ENCODE data around the gene ATP1A1. TPM values are rescaled to one million over a fixed set of nuclear protein-coding genes. Genes with fewer than 3 reads are reported as not detected.

The ATP1A1 gene
- total RNA-seq, 4 donors from 2014 or later: 90.9 to 208 (median 174) TPM

DNA sequence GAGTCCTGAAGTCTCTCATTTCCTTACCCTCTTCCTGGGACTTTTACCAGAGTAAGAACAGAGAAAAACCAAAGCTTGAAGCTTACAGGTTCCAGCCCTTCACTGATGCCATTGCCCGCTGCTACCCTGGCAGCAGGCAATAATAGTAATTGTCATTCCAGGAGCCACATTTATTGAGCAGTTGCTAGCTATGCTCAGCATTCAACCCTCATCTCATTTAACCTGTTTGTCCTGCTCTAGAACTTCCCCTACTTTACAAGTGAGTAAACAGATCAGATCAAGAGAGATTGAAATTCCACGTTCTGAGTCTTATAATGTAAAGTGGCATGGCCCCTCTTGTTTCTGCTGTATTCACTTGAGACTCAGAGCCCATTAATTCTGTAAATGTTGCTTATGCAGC, 80.4 kb downstream of the ATP1A1 start:
- no peak for ATAC-seq
- H3K4me3 ChIP-seq: no peak overlapping the region
- H3K9me3 ChIP-seq: no peaks in the 10 kb centered on the region
- H3K4me1 ChIP-seq: no peaks in the 10 kb centered on the region
- 75 to 90% methylated on average over 2 of the region's 2 CpGs for WGBS, 2 donors (ENCODE audit: low coverage in 1 of 2)
- no peaks in the 10 kb centered on the region for H3K27me3 ChIP-seq
- H3K27ac ChIP-seq: no peak overlapping the region
- H3K36me3 ChIP-seq: no peaks in the 10 kb centered on the region
- TF ChIP-seq CTCF (IDR thresholded peaks at IDR 0.05) (no peak), POLR2AphosphoS5 (IDR thresholded peaks at IDR 0.05) (no peak), POLR2A (IDR thresholded peaks at IDR 0.05) (no peak), EP300 (IDR thresholded peaks at IDR 0.05) (no peak)

DNA sequence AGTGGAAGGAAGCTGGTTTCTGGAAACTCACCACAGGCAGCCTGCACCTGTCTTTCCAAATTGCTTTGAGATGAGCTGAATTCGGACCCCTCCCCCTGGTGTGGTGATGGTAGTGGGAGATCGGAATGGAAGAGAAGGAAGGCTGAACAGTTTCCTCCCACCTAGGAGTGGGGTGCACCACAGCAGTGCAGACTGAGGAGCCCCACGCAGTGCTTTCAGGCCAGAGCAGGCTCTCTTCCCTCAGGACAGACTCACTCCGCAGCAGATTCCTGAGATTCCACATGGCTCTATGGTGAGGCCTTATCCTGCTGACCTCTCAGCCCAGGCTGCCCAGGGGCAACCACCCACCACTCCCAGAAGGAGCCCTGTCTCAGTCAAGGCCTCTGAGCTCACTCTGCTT, 80.9 kb downstream of the ATP1A1 start:
- Histone ChIP-seq H3K36me3 (no peaks in the 10 kb centered on the region), H3K4me3 (no peak overlapping the region), H3K27me3 (no peaks in the 10 kb centered on the region), H3K4me1 (no peaks in the 10 kb centered on the region), H3K9me3 (no peaks in the 10 kb centered on the region), H3K27ac (no peak overlapping the region)
- 77% methylated on average over 3 of the region's 4 CpGs; no CpG with 5 or more reads in 1 of the 2 donors for WGBS, 2 donors (ENCODE audit: low coverage in 1 of 2)
- no peak for ATAC-seq
- no peak for TF ChIP-seq EP300 (IDR thresholded peaks at IDR 0.05)
- TF ChIP-seq POLR2A (IDR thresholded peaks at IDR 0.05): no peak
- no peak for TF ChIP-seq CTCF (IDR thresholded peaks at IDR 0.05)
- TF ChIP-seq POLR2AphosphoS5 (IDR thresholded peaks at IDR 0.05): no peak

Small RNA genes lying within 50 kb of the gene (small RNA-seq; reads per million reads assigned to genes)
- gene RF00019: 0 reads per million in 4 donors
- gene RNU6-817P: 0 reads per million in 4 donors

Other genes starting within 250 kb of the ATP1A1 start
- 10 to 100 TPM; 14.3 to 32.4 (median 24.8) TPM for gene CD58, start 197.8 kb downstream of the ATP1A1 start, total RNA-seq

Measured in gastroesophageal sphincter (tissue), 4 donors.